ENCODE results near the gene PPP2R3B. TPM values are rescaled to one million over a fixed set of nuclear protein-coding genes. Genes with fewer than 3 reads are reported as not detected.

The PPP2R3B gene
- total and polyA plus RNA-seq, 2 of the 13 experiments (the other 11 are each of a cell fraction or from before 2014, with no cell fraction given) = 17.0 to 21.4 TPM

GRCh38 chrX:372856-373640 lies 13.7 kb downstream of the PPP2R3B start:
- CTCF ChIA-PET (ENCODE audit: low intra/inter-chr PET ratio, low total read pairs) = no interaction called here

More at GRCh38 chrX:372856-373640, 13.7 kb downstream of the PPP2R3B start:
- ATAC-seq (no peak), DNase-seq (ENCODE audit: low spot score) (no peak), FAIRE-seq (no peak)
- no TSS peak for BruUV-seq (replicated peaks)
- POLR2A ChIA-PET = no interaction called here
- no peaks in the 10 kb centered on the region for H3K36me3 ChIP-seq (replicated peaks in 1 of 2; ENCODE audit: control insufficient read depth in 1 of 2, insufficient read depth in 2 of 2, low read length in 2 of 2)
- peak overlapping the region; percentile 43 for H3K9ac ChIP-seq (ENCODE audit: insufficient read depth, low read depth, low read length)
- H3K4me3 ChIP-seq (replicated peaks in 1 of 3; ENCODE audit: insufficient read depth in 1 of 3, low read depth in 2 of 3, low read length in 3 of 3) = peak overlapping the region; percentile 57 to 79 (median 65)
- in situ Hi-C loops (cut with HindIII; ENCODE audit: extremely low pct_ligation_motif_present, low pct_unique_long_range_greater_than_20kb) (no loop called here), intact Hi-C loops (cut with micrococcal nuclease; ENCODE audit: unreplicated experiment) (loop anchor here (10.0 kb wide), 1 partner anchor 48 kb away; no protein-coding TSS in a partner anchor)
- no peaks in the 10 kb centered on the region for H3K9me3 ChIP-seq (ENCODE audit: low read length)
- H4K20me1 ChIP-seq (ENCODE audit: insufficient read depth, low read length) = 0 out of 2 replicates have a peak, but pooled peaks cover 6% of the 10 kb centered on the region
- H3K4me2 ChIP-seq (ENCODE audit: low read depth, low read length) = peak overlapping the region; percentile 87
- peaks cover 7% of the 10 kb centered on the region for H3K79me2 ChIP-seq (ENCODE audit: insufficient read depth, low read length)
- no peaks in the 10 kb centered on the region; a peak in 1 of 5 replicates for H3K27me3 ChIP-seq (ENCODE audit: control insufficient read depth in 1 of 2, insufficient read depth in 2 of 2, low read length in 2 of 2)
- no peak overlapping the region for H2AFZ ChIP-seq (ENCODE audit: low read length)
- H3K27ac ChIP-seq (ENCODE audit: extremely low read length, insufficient read depth, low read length) = no peak overlapping the region
- H3K4me1 ChIP-seq (ENCODE audit: insufficient read depth, low read length) = peaks cover 27% of the 10 kb centered on the region
- TF ChIP-seq BCL3 (CRISPR knock-in tag; IDR thresholded peaks at IDR 0.05) = no peak
- TF ChIP-seq GMEB2 (CRISPR knock-in tag; IDR thresholded peaks at IDR 0.05; ENCODE audit: low read depth) = no peak
- TF ChIP-seq YEATS4 (CRISPR knock-in tag; IDR thresholded peaks at IDR 0.05; ENCODE audit: borderline replicate concordance) = peak; percentile 24; the same call in 1 of the 2 replicates
- no peak; the same call in 1 of the 2 replicates for TF ChIP-seq GABPB1 (CRISPR knock-in tag; IDR thresholded peaks at IDR 0.05)
- peak; percentile 8 for TF ChIP-seq HNRNPLL (IDR thresholded peaks at IDR 0.05; ENCODE audit: low read depth, low read length, poor library complexity, severe bottlenecking)
- 0 out of 2 replicates have a peak, but pooled peaks have one; percentile 5 for TF ChIP-seq SALL1 (CRISPR knock-in tag; IDR thresholded peaks at IDR 0.05)
- peak; percentile 62 for TF ChIP-seq ZFY (CRISPR knock-in tag; IDR thresholded peaks at IDR 0.05)
- no peak for TF ChIP-seq MBD4 (IDR thresholded peaks at IDR 0.05; ENCODE audit: borderline replicate concordance, low read length)
- TF ChIP-seq ZNF660 (CRISPR knock-in tag; IDR thresholded peaks at IDR 0.05; ENCODE audit: borderline replicate concordance, low read depth) = no peak
- TF ChIP-seq GABPA (IDR thresholded peaks at IDR 0.05; ENCODE audit: low read depth, low read length) = no peak
- no peak for TF ChIP-seq GABPA (CRISPR knock-in tag; IDR thresholded peaks at IDR 0.05; ENCODE audit: low read depth)
- 20% methylated on average over 28 of the region's 63 CpGs for WGBS (ENCODE audit: low lambda C conversion rate)

All from HepG2 (cell line).